ENCODE measurements around the gene E2F8. TPM values are rescaled to one million over a fixed set of nuclear protein-coding genes. Genes with fewer than 3 reads are reported as not detected.

The E2F8 gene
- total RNA-seq, 5 donors from 2014 or later (not counting 1 experiment from before 2014, with no cell fraction given): 0.12 to 0.56 (median 0.26) TPM

DNA sequence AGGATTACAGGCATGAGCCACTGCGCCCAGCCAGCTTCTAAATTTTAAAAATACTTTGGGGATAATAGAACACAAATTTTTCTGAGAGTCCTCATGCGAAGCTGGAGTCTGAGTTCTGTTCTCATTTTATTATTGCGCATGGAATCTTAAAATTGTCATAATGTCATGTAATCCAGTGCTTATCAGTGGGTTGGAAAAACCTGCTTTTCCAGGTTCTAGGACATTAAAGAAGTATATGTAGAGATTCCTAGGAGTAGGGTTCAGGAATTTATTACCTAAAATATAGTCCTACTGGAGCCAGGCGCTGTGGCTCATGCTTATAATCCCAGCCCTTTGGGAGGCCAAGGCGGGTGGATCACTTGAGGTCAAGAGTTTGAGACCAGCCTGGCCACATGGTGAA is 4.6 kb upstream of the E2F8 start:
- DNase-seq: no peak
- Mint-ChIP-seq H3K27me3 (peaks cover 49 to 59% of the 10 kb centered on the region in 2 donors), H3K4me3 (no peak overlapping the region), H3K27ac (no peak overlapping the region), H3K36me3 (no peaks in the 10 kb centered on the region), H3K4me1 (peaks cover 9 to 15% (median 11%) of the 10 kb centered on the region in 3 donors), H3K9me3 (peaks cover 0 to 8% (median 4%) of the 10 kb centered on the region in 3 donors)
- Histone ChIP-seq H3K4me1 (ENCODE audit: control insufficient read depth in 1 of 2, extremely low read depth in 1 of 2, insufficient read depth in 2 of 2, low read length in 2 of 2) (peaks cover 2 to 18% of the 10 kb centered on the region in 2 experiments), H3K27ac (ENCODE audit: low read length) (no peak overlapping the region), H3K27me3 (replicated peaks in 1 of 2; ENCODE audit: control insufficient read depth in 2 of 2, extremely low read depth in 1 of 2, insufficient read depth in 2 of 2, low read length in 1 of 2) (peaks cover 2 to 41% of the 10 kb centered on the region in 2 experiments), H3K9me3 (no peaks in the 10 kb centered on the region), H3K36me3 (ENCODE audit: control insufficient read depth in 2 of 2, extremely low read depth in 1 of 2, insufficient read depth in 1 of 2, low read length in 1 of 2) (no peaks in the 10 kb centered on the region), H3K4me3 (ENCODE audit: control insufficient read depth in 1 of 2, extremely low read depth in 1 of 2, low read length in 1 of 2) (no peak overlapping the region)
- POLR2A ChIA-PET: no interaction called here
- CTCF ChIA-PET: no interaction called here
- 100% methylated on average over 4 of the region's 5 CpGs for WGBS (ENCODE audit: insufficient coverage)
- ATAC-seq (replicated peaks in 1 of 4): no peak

DNA sequence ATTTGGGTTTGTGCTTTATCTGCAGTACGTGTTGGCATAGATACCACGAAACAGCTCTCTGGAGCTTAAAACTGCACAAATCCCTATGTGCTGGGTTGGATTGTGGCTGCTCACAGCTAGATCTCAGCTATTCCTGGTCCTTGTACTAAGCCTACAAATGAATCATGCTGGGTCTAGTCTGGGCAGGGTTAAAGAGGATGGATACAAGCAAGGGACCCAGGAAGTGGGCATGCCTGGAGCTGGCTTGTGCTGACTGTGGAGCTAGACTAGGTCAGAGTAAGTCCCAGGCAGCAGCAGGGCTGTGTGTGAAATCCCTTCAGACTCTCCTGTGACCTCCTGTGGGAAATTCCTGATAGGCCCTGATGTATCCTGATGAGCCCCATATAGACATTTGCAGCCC is 3.9 kb upstream of the E2F8 start:
- peaks cover 47 to 63% of the 10 kb centered on the region in 2 donors for H3K27me3 Mint-ChIP-seq
- peaks cover 0 to 6% (median 4%) of the 10 kb centered on the region in 3 donors for H3K9me3 Mint-ChIP-seq
- H3K4me3 Mint-ChIP-seq: no peak overlapping the region
- POLR2A ChIA-PET: no interaction called here
- Histone ChIP-seq H3K36me3 (ENCODE audit: control insufficient read depth in 2 of 2, extremely low read depth in 1 of 2, insufficient read depth in 1 of 2, low read length in 1 of 2) (no peaks in the 10 kb centered on the region), H3K4me3 (ENCODE audit: control insufficient read depth in 1 of 2, extremely low read depth in 1 of 2, low read length in 1 of 2) (no peak overlapping the region), H3K27ac (ENCODE audit: low read length) (no peak overlapping the region), H3K9me3 (no peaks in the 10 kb centered on the region), H3K27me3 (replicated peaks in 1 of 2; ENCODE audit: control insufficient read depth in 2 of 2, extremely low read depth in 1 of 2, insufficient read depth in 2 of 2, low read length in 1 of 2) (peaks cover 2 to 43% of the 10 kb centered on the region in 2 experiments), H3K4me1 (ENCODE audit: control insufficient read depth in 1 of 2, extremely low read depth in 1 of 2, insufficient read depth in 2 of 2, low read length in 2 of 2) (peaks cover 5 to 20% of the 10 kb centered on the region in 2 experiments)
- no peaks in the 10 kb centered on the region for H3K36me3 Mint-ChIP-seq
- ATAC-seq (replicated peaks in 1 of 4) (no peak), DNase-seq (no peak)
- WGBS (ENCODE audit: insufficient coverage): 84% methylated on average over 2 of the region's 2 CpGs
- peaks cover 9 to 18% (median 15%) of the 10 kb centered on the region in 3 donors for H3K4me1 Mint-ChIP-seq
- CTCF ChIA-PET: no interaction called here
- no peak overlapping the region for H3K27ac Mint-ChIP-seq

GRCh38 chr11:19244084-19244483 is 3.3 kb upstream of the E2F8 start:
- no peak overlapping the region for H3K4me3 ChIP-seq (ENCODE audit: control insufficient read depth in 1 of 2, extremely low read depth in 1 of 2, low read length in 1 of 2)
- DNase-seq (no peak), ATAC-seq (replicated peaks in 1 of 4) (no peak)
- H3K27me3 Mint-ChIP-seq: peaks cover 43 to 63% of the 10 kb centered on the region in 2 donors
- no peak overlapping the region for H3K4me3 Mint-ChIP-seq
- CTCF ChIA-PET: no interaction called here
- H3K4me1 ChIP-seq (ENCODE audit: control insufficient read depth in 1 of 2, extremely low read depth in 1 of 2, insufficient read depth in 2 of 2, low read length in 2 of 2): peaks cover 5 to 20% of the 10 kb centered on the region in 2 experiments
- H3K27ac Mint-ChIP-seq: no peak overlapping the region
- no CpG with 5 or more reads among the region's 6 CpGs for WGBS (ENCODE audit: insufficient coverage)
- POLR2A ChIA-PET: no interaction called here
- H3K27me3 ChIP-seq (replicated peaks in 1 of 2; ENCODE audit: control insufficient read depth in 2 of 2, extremely low read depth in 1 of 2, insufficient read depth in 2 of 2, low read length in 1 of 2): peaks cover 2 to 43% of the 10 kb centered on the region in 2 experiments
- H3K9me3 Mint-ChIP-seq: peaks cover 0 to under 1% (median 0%) of the 10 kb centered on the region in 3 donors
- H3K36me3 ChIP-seq (ENCODE audit: control insufficient read depth in 2 of 2, extremely low read depth in 1 of 2, insufficient read depth in 1 of 2, low read length in 1 of 2): no peaks in the 10 kb centered on the region
- H3K27ac ChIP-seq (ENCODE audit: low read length): no peak overlapping the region
- H3K36me3 Mint-ChIP-seq: no peaks in the 10 kb centered on the region
- peaks cover 9 to 20% (median 15%) of the 10 kb centered on the region in 3 donors for H3K4me1 Mint-ChIP-seq
- H3K9me3 ChIP-seq: no peaks in the 10 kb centered on the region

DNA sequence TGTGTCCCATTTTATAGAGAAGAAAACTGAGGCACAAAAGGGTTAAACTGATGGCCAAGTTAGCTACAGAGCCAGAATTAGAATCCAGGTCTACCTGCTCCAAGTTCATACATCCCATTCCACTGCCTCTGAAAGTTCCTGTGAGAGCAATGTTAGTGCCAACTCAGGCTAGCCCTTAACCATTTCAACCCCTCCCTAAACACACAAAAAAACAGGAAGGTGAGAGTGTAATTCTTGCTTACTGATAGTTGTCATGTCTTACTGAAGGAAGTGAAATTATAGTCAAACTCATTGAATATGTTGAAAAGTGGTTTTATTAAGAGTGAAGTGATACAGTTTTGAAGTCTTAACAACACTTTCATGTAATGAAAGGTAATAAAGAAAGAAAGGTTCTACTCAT is 2.9 kb upstream of the E2F8 start:
- ATAC-seq (replicated peaks in 1 of 4): no peak
- Mint-ChIP-seq H3K4me3 (no peak overlapping the region), H3K9me3 (no peaks in the 10 kb centered on the region), H3K27ac (no peak overlapping the region), H3K27me3 (peaks cover 42 to 63% of the 10 kb centered on the region in 2 donors), H3K4me1 (peaks cover 9 to 20% (median 15%) of the 10 kb centered on the region in 3 donors), H3K36me3 (no peaks in the 10 kb centered on the region)
- DNase-seq: no peak
- H3K9me3 ChIP-seq: no peaks in the 10 kb centered on the region
- CTCF ChIA-PET: no interaction called here
- H3K27ac ChIP-seq (ENCODE audit: low read length): no peak overlapping the region
- no peak overlapping the region for H3K4me3 ChIP-seq (ENCODE audit: control insufficient read depth in 1 of 2, extremely low read depth in 1 of 2, low read length in 1 of 2)
- POLR2A ChIA-PET: no interaction called here
- peaks cover 5 to 20% of the 10 kb centered on the region in 2 experiments for H3K4me1 ChIP-seq (ENCODE audit: control insufficient read depth in 1 of 2, extremely low read depth in 1 of 2, insufficient read depth in 2 of 2, low read length in 2 of 2)
- H3K27me3 ChIP-seq (replicated peaks in 1 of 2; ENCODE audit: control insufficient read depth in 2 of 2, extremely low read depth in 1 of 2, insufficient read depth in 2 of 2, low read length in 1 of 2): peaks cover 2 to 43% of the 10 kb centered on the region in 2 experiments
- H3K36me3 ChIP-seq (ENCODE audit: control insufficient read depth in 2 of 2, extremely low read depth in 1 of 2, insufficient read depth in 1 of 2, low read length in 1 of 2): no peaks in the 10 kb centered on the region

- DNase-seq: no peak
- H3K36me3 Mint-ChIP-seq: no peaks in the 10 kb centered on the region
- no peaks in the 10 kb centered on the region for H3K36me3 ChIP-seq (ENCODE audit: control insufficient read depth in 2 of 2, extremely low read depth in 1 of 2, insufficient read depth in 1 of 2, low read length in 1 of 2)
- no peaks in the 10 kb centered on the region for H3K9me3 ChIP-seq
- H3K27me3 Mint-ChIP-seq: peaks cover 38 to 60% of the 10 kb centered on the region in 2 donors
- no peak overlapping the region for H3K27ac ChIP-seq (ENCODE audit: low read length)
- H3K27ac Mint-ChIP-seq: no peak overlapping the region
- ChIA-PET CTCF (no interaction called here), POLR2A (no interaction called here)
- peaks cover 9 to 20% (median 15%) of the 10 kb centered on the region in 3 donors for H3K4me1 Mint-ChIP-seq
- peaks cover 5 to 20% of the 10 kb centered on the region in 2 experiments for H3K4me1 ChIP-seq (ENCODE audit: control insufficient read depth in 1 of 2, extremely low read depth in 1 of 2, insufficient read depth in 2 of 2, low read length in 2 of 2)
- no peak for ATAC-seq (replicated peaks in 1 of 4)
- H3K27me3 ChIP-seq (replicated peaks in 1 of 2; ENCODE audit: control insufficient read depth in 2 of 2, extremely low read depth in 1 of 2, insufficient read depth in 2 of 2, low read length in 1 of 2): peaks cover 2 to 43% of the 10 kb centered on the region in 2 experiments
- 76% methylated on average over 5 of the region's 5 CpGs for WGBS (ENCODE audit: insufficient coverage)
- H3K9me3 Mint-ChIP-seq: no peaks in the 10 kb centered on the region
- H3K4me3 ChIP-seq (ENCODE audit: control insufficient read depth in 1 of 2, extremely low read depth in 1 of 2, low read length in 1 of 2): no peak overlapping the region
- H3K4me3 Mint-ChIP-seq: peak overlapping the region in 1 of 3 donors; percentile 93
Measured at GRCh38 chr11:19243143-19243542, 2.4 kb upstream of the E2F8 start.

DNA sequence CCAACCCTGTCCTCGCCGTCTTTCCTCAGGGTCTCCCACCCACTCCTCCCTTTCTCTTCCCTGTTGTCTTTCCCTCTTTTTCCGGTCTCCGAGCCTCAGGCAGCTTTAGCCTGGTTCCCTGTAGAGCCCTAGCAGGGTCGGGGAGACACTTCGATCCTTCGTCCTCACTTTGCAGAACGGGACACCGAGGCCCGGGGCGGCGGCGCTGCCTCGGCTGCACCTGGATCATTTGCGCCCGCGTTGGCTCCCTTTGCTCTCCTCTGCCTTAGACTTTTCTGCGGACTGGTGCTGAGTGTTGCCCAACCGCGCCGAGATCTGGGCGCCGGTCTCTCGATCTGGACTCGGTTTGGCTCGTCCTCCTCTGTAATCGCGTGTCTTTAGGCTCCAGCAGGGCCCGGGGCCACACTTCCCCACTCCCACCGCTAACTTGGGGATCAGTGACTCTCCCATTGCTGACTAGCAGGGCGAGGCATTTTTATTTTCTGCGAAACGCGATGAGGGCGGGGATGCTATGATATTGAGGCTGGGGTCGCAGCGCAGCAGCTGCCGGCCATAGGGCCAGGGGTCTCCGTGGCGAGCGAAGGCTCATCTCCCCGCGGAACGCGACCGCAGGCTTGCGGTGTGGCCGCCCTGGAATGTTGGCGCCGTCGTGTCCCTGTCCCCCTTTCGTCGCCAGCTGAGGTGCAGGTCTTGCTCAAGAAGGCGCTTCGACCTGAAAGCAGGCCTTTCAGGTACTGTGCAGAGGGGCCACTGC is 1.6 kb upstream of the E2F8 start:
- Mint-ChIP-seq H3K4me1 (peaks cover 9 to 20% (median 15%) of the 10 kb centered on the region in 3 donors), H3K9me3 (no peaks in the 10 kb centered on the region), H3K36me3 (no peaks in the 10 kb centered on the region), H3K27ac (peak overlapping the region in 1 of 2 donors; percentile 15), H3K4me3 (peak overlapping the region; percentile 78 to 93 (median 82)), H3K27me3 (peaks cover 34 to 55% of the 10 kb centered on the region in 2 donors)
- no peak overlapping the region for H3K27ac ChIP-seq (ENCODE audit: low read length)
- ChIA-PET POLR2A (no interaction called here), CTCF (no interaction called here)
- peaks cover 2 to 43% of the 10 kb centered on the region in 2 experiments for H3K27me3 ChIP-seq (replicated peaks in 1 of 2; ENCODE audit: control insufficient read depth in 2 of 2, extremely low read depth in 1 of 2, insufficient read depth in 2 of 2, low read length in 1 of 2)
- ATAC-seq (replicated peaks in 1 of 4) (no peak), DNase-seq (peak in 1 of 35 experiments; percentile 3)
- peak overlapping the region; percentile 11 to 71 for H3K4me3 ChIP-seq (ENCODE audit: control insufficient read depth in 1 of 2, extremely low read depth in 1 of 2, low read length in 1 of 2)
- H3K9me3 ChIP-seq: no peaks in the 10 kb centered on the region
- 30% methylated on average over 52 of the region's 55 CpGs for WGBS (ENCODE audit: insufficient coverage)
- H3K4me1 ChIP-seq (ENCODE audit: control insufficient read depth in 1 of 2, extremely low read depth in 1 of 2, insufficient read depth in 2 of 2, low read length in 2 of 2): peaks cover 5 to 20% of the 10 kb centered on the region in 2 experiments
- no peaks in the 10 kb centered on the region for H3K36me3 ChIP-seq (ENCODE audit: control insufficient read depth in 2 of 2, extremely low read depth in 1 of 2, insufficient read depth in 1 of 2, low read length in 1 of 2)

Measured in T-cell (primary cell).